GM18502 (cell line): Measurements from ENCODE around the gene ZNF334.

ENCODE experiments used
- ATAC-seq: cut with Tn5 transposase; IDR thresholded peaks from one replicate; pipeline ENCODE4 v1.9.1; 2021; ENCODE audit warnings: mild to moderate bottlenecking; ENCODE audit not compliant: unreplicated experiment, poor library complexity

The ZNF334 gene

DNA sequence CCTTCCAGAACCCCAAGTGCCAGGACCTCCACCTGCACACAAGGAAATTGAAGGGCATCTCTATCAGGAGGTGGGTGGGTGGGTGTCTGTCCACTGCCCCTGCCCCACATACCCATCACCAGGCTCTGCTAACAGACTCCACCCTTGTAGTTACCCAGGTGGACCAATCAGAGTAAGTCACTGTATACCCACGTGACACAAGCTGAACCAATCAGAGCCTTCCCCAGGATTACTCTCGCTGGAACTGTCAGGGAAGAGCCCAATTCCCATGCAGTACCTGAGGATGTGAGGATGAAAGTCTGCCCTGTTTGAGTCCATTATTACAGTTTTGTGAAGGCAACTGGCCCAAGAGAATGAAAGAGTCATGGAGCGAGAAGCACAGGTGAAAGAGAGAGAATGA is 32.9 kb upstream of the ZNF334 start:
- ATAC-seq = no peak

DNA sequence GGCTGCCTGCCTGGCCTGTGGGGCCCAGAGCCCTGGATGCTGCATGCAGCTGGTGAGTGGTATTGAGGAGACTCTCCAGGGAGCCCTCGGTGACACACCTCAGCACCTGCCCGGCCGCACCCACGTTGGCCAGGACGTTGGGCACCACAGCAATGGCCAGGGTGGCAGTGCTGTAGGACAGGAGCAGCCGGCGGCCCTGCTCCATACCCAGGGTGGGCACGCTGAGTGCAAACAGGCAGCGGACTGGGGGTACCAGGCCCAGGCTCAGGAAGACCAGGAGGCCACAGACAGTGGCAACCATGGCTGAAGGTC is 32.4 kb upstream of the ZNF334 start:
- no peak for ATAC-seq

DNA sequence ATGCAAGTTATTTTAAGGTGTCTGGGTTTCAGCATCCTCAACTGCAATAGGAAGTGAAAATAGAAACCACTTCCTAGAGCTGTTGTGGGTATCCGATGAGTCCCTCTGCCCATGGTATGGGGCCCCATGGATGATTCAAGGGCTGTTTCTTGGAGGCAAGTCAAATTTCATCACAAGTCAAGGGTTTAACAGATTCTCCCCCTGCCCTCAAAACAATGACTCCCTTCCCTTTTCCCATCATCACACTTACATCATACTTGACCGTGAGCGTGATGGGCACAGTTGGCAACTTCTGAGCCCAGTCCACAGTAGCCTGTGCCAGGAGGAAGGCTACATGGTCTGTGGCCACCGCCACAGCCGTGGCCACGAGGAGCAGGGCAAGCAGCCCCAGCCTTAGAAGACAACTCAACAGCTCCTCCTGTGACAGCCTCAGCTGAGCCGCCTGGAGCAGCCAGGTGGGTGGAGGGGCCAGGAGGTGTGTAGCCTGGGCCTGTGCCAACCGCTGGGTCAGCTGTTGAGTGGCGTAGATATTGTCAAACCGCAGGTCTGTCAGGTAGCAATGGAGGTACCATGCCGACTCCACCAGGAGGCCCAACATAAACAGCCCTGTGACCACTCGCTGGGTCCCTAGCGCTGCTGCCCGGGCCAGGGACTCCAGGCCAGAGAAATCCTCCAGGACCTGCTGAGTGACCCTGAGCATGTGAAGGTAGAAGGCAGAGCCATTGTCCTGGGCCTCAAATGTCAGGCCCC is 31.9 kb upstream of the ZNF334 start:
- ATAC-seq = no peak

DNA sequence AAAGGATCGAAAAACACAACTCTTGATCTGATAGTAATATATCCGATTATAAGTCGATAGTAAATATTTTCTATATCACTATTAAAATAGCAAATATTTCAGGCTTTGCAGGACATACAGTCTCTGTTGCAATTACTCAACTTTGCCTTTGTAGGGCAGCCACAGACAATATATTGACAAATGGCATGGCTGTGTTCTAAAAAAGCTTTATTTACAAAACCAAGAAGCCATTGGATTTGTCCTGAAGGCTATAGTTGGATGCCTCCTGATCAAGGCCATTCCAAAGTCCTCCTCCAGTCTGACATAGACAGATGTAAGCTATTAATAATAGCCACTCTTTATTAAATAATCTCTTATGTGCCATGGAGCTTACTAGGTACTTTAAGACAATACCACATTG is 31.2 kb upstream of the ZNF334 start:
- no peak for ATAC-seq

DNA sequence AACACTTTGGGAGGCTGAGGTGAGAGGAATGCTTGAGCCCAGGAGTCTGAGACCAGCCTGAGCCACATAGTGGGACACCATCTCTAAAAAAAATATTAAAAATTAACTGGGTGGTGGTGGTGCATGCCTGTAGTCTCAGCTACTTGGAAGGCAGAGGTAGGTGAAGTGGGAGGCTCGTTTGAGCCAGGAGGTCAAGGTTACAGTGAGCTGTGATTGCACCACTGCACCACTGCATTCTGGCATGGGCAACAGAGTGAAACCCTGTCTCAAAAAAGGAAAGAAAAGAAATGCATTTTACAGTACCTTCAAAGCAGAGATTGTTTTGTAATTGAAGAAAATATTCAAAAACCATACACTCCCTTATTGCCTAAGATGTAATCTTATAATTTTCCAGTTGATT is 30.6 kb upstream of the ZNF334 start:
- ATAC-seq = no peak

DNA sequence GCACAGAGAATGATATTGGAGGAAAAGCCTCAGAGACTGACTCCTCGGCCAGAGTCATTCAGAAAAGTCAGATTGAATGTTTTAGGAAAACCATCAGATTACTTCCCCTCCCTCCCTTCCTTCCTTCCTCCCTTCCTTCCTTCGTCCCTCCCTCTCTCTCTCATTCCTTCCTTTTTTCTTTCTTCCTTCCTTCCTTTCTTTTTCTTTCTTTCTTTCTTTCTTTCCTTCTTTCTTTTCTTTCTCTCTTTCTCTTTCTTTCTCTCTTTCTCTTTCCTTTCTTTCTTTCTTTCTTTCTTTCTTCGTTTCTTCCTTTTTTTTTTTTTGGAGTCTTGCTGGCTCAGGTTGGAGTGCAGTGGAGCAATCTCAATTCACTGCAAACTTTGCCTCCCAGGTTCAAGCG is 29.7 kb upstream of the ZNF334 start:
- ATAC-seq = no peak

DNA sequence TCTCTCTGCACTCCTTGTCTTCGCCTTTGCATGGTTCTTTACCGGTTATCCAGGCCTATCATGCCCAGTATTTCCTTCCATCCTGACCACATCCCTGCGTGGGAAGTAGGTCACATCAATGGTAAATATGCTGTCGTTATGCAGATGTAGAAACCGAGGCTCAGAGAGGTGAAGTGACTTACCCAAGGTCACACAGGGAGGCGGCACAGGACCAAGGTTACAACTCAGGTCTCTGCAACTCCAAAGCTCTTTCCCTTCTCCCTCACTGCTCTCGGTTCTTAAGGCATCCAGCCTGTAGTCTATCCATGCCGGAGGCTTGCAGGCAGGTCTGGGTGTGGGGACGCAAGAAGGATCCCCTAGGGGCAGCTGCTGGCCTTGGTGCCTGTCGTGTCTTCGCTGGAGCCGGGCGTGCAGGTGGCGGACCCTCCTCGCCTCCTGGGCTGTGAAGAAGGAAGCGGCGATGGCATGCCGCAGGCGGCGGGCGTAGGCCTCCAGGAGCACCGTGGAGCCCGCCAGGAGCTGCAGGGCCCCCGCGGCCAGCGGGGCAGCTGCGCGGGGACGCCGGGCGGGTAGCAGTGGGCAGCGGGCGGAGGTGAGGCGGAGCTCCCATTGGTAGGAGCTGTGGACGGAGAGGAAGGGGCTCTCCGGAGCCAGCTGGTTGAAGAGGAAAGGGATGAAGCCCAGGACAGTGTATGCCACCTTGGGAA is 28.0 kb upstream of the ZNF334 start:
- ATAC-seq = no peak

DNA sequence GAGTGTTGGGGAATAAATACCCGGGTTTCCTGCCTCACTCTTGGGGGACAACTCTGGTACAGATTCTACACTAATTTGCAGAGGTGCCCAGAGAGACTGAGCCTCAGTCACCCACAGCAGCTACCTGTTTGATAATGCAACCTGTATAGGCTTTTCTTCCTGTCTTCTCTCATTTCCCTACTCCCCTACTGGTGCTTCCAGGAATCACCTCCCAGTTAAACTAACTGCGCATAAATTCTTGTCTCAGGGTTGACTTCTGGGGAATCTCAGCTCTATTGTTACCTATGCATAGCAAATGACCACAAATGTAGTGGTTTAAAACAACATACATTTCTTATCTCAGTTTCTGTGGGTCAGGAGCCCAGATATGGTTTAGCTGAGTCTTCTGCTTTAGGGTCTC is 25.8 kb upstream of the ZNF334 start:
- no peak for ATAC-seq

DNA sequence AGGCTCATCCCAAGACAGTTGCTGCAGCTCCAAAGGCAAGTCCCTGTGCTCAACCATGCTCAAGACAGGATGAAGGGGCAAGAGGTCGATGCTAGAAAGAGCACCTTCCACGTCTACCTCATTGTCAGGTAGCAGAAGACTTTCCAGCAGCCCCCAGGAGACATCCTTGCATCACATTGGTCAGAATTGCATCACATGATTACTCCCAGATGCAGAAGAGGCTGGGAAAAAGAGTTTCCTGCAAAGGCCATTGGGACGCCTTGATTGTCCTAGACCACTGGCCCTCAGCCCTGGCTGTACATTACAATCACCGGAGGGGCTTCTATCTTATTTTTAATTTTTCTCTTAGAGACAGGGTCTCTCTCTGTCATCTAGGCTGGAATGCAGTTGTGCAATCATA is 17.3 kb upstream of the ZNF334 start:
- ATAC-seq = no peak

DNA sequence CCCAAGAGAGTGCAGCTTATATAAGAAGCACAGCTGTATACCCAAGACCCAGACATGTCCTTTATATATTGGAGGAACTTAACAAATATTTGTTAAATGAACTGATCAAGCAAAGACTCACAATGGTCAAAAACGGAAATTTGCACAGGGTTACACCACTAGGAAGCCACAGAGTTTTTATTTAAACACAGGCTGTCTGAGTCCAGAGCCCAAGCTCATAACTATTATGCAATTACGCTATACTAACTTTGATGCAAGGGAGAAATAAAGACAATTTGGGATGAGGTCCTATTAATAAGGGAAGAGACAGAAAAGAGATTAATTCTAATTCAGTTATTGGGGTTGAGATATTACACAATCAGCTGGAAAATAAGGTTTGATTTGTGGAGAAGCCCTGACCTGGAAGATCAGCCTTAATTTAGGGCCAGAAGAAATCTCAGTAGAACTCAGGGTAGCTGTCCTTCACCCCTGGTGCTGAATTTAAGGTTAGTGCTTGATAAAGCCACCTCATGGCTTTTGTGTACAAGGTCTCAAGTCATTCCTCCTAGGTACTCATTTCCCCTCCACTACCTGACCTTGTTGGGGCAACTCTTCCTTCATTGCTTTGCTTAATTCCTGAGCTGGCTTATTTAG is 10.5 kb upstream of the ZNF334 start:
- no peak for ATAC-seq

DNA sequence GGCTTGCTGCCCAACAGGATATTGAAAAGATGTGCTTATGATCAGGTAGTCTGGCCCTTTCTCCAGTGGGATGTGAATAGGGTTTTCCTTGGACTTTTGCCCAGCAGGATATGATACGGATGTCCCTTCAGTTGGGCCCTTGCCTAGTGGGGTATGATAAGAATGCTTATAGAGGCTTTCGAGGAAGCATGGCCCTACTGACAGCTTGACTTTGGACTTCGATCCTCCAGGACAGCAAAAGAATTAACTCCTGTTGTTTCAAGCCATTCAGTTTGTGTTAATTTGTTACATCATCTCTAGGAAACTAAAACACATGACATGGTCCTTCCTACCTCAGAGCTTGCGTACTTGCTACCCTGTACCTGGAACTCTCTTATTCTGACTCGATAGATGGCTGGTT is 9.7 kb upstream of the ZNF334 start:
- ATAC-seq = no peak

DNA sequence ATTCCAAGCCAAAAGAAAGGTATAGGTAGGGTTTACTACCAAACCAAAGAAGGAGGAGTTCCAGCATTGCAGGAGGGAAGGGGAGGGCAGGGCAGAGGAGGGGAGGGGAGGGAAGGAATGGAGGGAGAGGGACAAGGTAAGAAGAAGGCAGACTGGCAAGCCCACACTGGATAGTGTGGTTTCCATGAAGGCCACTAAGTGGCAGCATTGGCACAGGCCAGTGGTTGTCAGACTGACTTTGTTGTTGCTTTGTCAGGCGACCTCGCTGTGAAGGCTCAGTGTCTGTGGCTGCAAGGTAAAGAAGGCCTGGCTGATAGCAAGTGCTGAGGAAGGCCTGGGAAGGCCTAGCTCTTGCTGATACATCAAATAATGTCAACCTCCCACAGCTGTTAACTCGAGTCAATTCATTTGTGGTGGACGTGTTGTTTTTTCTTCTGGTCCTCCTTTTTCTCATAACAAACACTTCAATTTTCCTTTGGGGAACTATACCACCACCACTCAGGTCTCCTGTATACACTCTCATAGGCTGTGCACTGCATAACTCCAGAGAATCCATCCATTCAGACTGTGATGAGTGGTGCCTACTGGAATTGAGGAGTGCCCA is 7.7 kb upstream of the ZNF334 start:
- ATAC-seq = no peak

DNA sequence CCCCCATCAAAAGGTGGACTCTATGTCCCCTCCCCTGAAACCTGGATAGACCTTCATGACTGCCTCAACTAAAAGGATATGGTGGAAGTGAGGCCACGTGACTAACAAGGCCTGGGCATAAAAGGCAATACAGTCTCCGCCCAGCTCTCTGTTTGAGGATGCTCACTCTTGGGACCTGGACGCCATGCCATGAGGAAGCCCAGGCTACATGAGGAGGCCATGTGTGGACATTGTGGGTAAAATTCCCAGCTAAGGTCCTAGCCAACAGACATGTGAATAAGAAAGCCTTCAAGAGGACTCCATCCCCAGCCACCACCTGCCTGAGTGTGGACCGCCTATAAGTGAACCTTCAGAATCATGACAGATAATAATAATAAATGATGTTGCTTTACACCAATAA is 7.2 kb upstream of the ZNF334 start:
- no peak for ATAC-seq

DNA sequence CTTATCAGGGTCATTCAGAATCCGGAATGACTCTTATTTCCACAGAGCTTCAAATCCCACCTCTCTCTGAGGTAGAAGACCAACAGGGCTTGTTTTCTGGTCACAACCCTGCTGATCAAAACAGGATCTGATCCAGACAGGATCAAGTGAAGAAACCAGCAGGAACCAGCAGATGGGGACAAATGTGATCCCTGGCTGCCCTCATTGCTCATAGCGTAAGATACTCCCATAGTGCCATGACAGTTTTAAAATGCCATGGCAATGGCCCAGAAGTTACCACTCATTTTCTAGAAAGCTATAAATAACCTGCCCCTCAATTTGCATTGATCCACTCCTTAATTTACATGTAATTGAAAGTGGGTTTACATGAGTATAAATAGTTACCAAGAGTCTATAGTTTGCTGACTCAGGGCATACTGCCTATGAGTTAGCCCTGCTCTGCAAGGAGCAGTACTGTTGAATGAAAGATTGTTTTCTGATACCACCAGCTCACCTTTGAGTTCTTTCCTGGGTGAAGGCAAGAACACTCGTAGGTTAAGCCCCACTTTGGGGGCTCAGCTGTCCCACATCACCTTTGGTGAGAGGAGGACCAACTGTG is 6.2 kb upstream of the ZNF334 start:
- no peak for ATAC-seq

DNA sequence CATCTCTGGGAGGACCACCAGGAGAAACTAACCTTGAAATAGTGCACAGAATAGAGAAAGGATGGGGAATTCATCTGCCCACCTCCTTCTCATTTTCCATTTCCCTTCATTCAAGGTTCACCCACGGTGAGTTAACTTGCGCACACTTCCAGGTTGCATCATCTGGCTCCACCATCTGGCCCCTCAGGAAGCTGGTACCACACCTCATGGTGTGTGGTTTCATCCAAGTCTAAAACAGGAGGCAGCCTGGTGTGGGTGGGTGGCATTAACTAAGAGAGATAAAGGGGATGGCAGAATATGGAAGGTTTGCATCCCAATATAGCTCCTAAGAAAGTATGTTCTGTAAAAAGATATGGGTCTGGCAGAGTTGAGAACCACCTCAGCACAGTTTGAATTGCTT is 3.8 kb downstream of the ZNF334 start:
- no peak for ATAC-seq

DNA sequence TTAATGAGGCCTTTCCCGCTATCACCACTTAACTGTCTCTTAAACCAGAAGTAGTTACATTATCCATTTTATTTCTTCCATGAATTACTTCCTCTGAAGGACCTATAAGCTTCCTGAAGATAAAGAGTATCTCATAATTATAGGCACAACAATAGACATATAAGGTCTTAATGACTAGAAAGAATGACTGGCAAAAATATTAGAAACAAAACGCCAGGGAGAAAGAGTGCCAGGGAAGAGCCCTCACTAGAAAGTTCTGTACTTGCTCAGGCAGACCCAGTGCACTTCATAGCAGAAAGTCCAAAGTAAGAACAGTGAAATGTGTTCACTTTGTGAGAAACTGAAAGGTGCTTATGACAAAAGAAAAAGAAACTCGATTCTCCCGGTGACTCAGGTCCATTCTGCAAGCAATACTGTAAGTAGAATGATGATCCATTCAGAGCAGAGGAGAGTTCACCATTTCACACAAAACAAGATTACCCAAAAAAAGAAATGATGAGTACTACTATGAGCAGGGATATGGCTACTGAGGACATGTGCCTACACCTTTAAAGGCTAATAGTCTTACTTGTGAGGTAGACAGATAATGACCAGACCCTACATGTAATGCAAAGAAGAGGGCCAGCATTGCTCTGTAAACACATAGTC is 5.5 kb downstream of the ZNF334 start:
- ATAC-seq = no peak

DNA sequence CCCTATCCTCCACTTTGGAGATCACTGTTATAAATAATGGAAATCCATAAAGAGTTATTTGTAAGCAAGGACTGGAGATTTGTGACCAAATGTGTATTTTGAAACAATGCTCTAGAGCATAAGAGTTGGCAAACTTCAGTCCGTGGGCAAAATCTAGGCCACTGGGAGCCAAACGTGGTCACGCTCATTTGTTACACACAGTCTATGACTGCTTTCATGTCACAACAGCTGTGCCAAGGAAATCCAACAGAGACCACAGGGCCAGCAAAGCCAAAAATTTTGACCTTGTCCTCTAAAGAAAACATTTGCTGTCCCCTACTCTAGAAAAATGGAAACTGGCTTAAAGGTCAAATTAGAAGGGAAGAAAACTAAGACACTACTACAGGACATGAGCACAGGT is 7.9 kb downstream of the ZNF334 start:
- no peak for ATAC-seq

DNA sequence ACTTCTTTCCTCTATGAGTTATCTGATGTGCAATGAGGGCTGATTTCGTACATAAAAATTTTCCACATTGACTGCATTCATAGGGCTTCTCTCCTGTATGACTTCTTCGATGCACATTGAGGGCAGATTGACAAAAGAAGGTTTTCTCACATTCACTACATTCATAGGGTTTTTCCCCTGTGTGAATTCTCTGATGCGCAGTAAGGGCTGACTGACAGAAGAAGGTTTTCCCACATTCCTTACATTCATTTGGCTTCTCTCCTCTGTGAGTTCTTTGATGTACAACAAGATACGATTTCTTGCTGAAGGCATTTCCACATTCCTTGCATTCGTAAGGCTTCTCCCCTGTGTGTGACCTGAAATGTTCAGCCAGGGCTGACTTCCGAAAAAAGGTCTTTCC is 11.4 kb downstream of the ZNF334 start:
- no peak for ATAC-seq

DNA sequence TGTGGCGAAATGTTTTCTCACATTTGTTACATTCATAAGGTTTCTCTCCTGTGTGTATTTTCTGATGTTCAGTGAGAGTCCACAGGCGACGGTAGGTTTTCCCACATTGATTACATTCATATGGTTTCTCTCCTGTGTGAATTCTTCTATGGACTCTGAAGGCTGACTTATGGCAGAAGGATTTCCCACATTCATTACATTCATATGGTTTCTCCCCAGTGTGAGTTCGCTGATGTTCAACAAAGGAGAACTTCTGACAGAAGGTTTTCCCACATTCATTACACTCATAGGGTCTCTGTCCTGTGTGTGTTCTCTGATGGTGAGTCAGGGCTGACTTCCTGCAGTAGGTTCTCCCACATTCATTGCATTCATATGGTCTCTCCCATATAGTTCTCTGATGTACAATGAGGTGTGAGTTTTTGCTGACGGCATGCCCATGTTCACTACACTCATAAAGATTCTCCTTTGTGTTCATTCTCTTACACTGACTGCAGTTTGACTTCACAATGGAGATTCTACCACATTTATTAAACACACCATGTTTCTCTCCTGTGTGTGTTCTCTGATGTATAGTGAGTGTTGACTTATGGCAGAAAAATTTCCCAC is 11.9 kb downstream of the ZNF334 start:
- ATAC-seq = no peak

DNA sequence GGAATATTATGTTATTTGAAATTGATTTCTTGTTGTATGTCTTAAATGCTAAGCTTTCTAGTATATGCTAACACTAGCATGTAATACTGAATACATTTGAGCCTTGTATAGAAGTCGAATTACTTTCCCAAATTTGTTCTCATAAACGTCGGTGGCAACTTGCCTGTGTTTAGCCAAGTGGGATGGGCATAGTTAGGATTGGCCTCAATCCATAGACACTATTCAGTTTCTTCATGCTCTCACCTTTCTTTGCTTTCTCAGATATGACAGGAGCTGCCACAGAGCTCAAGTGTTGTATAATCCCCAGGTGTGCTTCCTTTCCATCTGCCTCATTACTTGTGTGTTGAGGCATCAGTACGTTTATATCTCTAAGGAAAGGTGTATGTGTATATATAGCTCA is 19.3 kb downstream of the ZNF334 start:
- ATAC-seq = no peak
